HTERT RPE-1 (cell line): ENCODE results near the gene PALB2.

Source experiments
- in situ Hi-C: fragments of 300-500 bp; cut with MboI; formaldehyde crosslinking; loops from 4 replicates; pipeline ENCODE4 v1.14.3; 2020; ENCODE audit warnings: low sequenced_read_pairs

Gene PALB2

GRCh38 chr16:23640931-23641765, at the start of gene PALB2, which contains the start of gene DCTN5:
Gene PALB2 (minus strand): TSS chr16:23641310. CDS start chr16:23641157, 153 bp downstream.
Gene DCTN5 (plus strand): TSS chr16:23641466. CDS start chr16:23641543, 77 bp downstream.
- in situ Hi-C loops, result no loop called here

DNA sequence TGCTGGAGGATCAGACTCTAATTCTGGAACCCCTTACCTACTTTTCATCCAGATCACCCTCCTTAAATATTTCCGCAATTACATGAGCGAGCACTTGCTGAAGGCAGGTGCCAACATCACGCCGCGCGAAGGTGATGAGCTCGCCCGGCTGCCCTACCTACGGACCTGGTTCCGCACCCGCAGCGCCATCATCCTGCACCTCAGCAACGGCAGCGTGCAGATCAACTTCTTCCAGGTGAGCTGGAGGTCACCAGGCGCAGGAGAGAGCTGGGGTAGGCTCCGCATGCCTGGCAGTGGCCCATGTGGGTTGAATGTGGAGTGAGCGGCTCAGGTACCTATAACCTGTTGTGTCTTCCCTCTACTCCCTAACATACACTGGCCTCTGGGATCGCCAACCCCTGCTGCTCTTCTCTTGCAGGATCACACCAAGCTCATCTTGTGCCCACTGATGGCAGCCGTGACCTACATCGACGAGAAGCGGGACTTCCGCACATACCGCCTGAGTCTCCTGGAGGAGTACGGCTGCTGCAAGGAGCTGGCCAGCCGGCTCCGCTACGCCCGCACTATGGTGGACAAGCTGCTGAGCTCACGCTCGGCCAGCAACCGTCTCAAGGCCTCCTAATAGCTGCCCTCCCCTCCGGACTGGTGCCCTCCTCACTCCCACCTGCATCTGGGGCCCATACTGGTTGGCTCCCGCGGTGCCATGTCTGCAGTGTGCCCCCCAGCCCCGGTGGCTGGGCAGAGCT, 48.5 kb upstream of the PALB2 start:
- in situ Hi-C loops, result no loop called here

GRCh38 chr16:23687034-23687808, 46.1 kb upstream of the PALB2 start:
- in situ Hi-C loops, result no loop called here

GRCh38 chr16:23683487-23683886, 42.4 kb upstream of the PALB2 start:
- in situ Hi-C loops, result no loop called here

- in situ Hi-C loops, result no loop called here
Observed at GRCh38 chr16:23682181-23682580, 41.1 kb upstream of the PALB2 start.

DNA sequence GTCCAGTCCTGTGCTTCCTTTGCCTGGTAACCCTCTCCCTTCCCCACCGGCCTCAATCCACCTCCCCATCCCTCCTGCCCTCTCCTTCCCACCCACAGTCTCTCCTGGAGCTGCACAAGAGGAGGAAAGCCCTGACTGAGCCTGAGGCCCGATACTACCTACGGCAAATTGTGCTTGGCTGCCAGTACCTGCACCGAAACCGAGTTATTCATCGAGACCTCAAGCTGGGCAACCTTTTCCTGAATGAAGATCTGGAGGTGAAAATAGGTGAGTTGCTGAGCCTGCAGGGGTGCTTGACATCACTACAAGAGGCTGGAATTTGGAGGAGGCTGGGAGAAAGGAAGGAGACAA, 38.9 kb upstream of the PALB2 start:
- in situ Hi-C loops, result no loop called here

DNA sequence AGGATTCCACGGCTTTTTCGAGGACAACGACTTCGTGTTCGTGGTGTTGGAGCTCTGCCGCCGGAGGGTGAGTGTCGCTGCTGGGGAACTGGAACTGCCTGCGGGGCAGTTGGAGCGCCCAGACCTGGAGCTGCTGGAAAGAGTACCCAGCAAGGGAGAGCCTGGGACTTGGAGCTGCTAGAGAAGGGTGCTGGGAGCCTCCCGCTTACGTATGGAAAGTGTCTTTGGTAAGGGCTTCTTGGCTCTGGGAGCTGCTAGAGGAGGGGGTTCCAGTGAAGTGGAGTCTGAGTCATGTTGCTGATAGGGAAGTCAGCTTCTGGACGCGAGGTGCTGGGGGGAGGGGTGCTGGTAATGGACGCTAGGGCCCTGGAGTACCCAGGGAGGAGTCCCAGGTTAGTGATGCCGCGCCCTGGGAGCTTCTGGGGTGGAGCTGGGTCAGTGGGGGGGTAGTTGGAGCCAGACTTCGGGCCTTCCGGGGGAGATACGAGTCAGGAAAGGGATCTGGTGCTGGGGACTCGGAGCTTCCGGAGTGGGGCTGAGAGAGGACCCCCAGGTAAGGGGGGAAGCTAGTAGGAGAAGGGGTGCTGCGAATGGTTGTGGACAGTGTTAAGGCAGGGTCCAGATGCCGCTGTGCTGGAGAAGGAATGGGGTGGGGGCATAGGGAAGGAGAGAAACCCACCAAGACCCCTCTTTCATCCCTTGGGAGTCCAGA, 38.3 kb upstream of the PALB2 start:
- in situ Hi-C loops, result no loop called here

DNA sequence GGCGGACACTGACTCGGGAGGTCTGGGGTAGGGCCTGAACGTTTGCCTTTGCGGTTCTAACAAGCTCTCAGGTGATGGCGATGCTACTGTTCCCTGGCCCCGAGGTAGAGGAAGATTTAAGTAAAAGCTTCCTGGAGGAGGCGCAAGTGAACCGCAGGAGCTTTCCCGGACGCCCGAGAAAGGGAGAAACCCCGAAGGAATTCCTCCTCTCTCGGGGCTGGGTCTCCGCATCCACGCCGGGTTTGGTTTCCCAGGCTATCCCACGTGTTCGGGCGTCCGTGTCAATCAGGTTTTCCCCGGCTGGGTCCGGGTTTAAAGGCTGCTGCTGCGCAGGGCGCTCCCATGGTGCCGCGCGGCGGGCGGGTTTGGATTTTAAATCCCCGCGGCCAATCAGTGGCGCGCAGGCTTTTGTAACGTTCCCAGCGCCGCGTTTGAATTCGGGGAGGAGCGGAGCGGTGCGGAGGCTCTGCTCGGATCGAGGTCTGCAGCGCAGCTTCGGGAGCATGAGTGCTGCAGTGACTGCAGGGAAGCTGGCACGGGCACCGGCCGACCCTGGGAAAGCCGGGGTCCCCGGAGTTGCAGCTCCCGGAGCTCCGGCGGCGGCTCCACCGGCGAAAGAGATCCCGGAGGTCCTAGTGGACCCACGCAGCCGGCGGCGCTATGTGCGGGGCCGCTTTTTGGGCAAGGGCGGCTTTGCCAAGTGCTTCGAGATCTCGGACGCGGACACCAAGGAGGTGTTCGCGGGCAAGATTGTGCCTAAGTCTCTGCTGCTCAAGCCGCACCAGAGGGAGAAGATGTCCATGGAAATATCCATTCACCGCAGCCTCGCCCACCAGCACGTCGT, 37.5 kb upstream of the PALB2 start, which contains the start of gene PLK1:
Gene PLK1, plus strand, starts transcription at position 460 of the 844 bp plus-strand sequence. Its CDS starts 44 bp downstream, at position 504.
- in situ Hi-C loops, result no loop called here

- in situ Hi-C loops, result no loop called here
Observed at GRCh38 chr16:23676924-23677480, 35.9 kb upstream of the PALB2 start.

- in situ Hi-C loops, result no loop called here
Observed at GRCh38 chr16:23673971-23674614, 33.0 kb upstream of the PALB2 start.

DNA sequence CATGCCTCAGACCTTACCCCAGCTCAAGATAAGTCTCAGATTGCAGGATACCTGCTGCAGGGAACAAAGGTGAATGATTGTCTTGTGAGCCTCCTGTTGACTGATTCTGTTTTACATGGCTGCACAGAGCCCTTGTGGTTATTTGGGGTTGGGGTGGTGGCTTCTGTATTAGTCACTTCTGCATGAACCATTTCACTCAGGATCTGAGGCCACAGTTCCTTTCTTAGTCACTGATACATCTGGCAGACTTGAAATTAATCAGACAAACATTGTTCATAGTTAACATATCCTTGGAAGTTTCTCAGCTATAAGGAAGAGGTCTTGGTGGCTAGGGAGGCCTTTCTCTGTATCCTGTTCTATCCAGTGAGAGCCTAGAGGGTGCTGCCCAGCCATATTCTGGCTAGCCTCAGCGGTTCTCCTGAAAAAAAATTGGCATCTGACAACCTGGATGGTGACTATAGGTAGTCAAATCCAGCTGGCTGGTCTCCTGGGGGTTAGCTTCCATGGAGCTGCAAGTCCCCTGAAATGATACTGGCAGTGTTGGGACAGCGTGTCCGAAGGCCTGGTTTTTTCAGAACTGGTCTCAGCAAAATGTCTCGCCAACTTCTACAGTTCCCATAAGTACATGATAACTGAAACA, 29.1 kb upstream of the PALB2 start:
- in situ Hi-C loops, result no loop called here

GRCh38 chr16:23668873-23669272, 27.8 kb upstream of the PALB2 start:
- in situ Hi-C loops, result no loop called here

GRCh38 chr16:23668225-23668624, 27.1 kb upstream of the PALB2 start:
- in situ Hi-C loops, result no loop called here

GRCh38 chr16:23667355-23667659, 26.2 kb upstream of the PALB2 start:
- in situ Hi-C loops, result no loop called here

DNA sequence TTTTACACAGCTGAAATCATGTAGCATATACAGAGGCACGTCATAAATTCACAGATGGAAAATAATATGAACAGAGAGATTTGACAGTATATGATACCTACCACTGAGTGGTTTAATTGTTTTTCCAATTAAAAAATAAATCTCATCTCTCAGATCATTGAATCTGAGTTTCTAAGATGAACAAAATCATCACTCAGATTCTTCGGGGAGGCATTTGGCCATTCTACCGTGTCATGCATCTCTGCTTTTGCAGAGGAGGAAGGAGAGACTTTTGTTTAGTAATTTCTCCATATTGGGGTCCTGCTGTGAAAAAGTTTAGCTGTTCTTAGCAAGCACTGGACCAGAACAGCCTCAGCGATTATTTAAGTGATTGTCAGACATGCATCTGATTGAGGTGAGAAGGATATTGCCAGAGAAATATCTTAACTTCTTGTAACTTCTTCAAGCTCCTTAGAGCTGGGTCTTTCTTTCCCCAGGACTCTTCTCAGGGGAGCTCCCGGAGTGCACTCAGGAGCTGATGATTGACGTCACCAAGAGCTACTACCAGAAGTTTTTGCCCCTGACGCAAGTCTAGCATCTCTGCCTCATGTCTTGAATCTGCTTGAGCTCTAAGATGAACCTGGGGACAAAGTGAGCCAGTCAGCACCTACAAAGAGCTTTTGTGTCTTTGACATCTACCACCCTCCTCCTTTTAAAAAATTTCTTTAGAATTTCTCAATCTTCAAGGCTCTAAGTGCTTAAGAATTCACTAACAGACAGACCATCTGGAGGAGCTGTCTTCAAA, 25.7 kb upstream of the PALB2 start:
- in situ Hi-C loops, result no loop called here

DNA sequence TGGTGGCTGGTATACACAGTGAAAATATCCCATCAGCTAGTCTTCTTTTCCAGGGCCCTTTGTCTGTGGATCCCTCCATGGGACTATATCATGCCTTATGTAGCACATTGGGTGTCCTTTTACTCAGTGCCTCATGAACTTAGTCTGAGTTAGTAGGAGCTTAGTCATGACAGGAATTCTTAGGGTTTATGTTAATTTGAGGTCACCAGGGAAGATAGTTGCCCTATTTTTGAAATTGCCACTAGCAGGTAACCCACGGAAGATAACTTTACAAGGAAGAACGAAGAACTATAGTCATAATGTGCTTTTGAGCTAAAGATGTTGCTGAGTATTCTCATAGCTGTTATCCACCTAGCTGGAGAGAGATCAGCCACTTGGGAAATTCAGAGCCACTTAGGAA, 22.8 kb upstream of the PALB2 start:
- in situ Hi-C loops, result no loop called here

DNA sequence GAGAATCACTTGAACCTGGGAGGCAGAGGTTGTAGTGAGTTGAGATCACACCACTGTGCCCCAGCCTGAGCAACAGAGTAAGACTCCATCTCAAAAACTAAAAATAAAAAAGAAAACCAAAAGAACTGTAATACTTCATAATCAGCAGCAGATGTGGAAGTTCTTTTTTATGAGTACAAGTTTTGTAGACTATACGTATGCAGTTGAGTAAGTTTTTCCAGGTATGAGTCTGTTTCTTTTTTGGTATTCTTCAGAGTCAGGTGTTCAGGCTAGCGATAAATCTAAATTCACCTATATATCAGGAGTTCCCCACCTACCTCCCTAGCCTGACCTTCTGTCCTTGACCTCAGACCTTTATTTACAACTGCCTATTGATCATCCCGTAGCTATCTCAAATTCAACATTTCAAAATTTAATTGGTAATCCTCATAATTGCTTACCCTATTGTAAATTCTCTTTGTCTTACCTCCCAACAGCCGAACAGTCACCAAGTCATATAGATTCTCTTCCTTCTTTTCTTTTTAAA, 10.9 kb upstream of the PALB2 start:
- in situ Hi-C loops, result no loop called here
